ENCODE data around the gene ALPL.

The ALPL gene

GRCh38 chr1:21618561-21619374 lies 109.5 kb downstream of the ALPL start:
- DNase-seq (ENCODE audit: low read depth in 2 of 2), result no peak

GRCh38 chr1:21619375-21619947 lies 110.2 kb downstream of the ALPL start:
- DNase-seq (ENCODE audit: low read depth in 2 of 2), result no peak

- no peak for DNase-seq (ENCODE audit: low read depth in 2 of 2)
Measured at GRCh38 chr1:21620011-21620410, 110.8 kb downstream of the ALPL start.

DNA sequence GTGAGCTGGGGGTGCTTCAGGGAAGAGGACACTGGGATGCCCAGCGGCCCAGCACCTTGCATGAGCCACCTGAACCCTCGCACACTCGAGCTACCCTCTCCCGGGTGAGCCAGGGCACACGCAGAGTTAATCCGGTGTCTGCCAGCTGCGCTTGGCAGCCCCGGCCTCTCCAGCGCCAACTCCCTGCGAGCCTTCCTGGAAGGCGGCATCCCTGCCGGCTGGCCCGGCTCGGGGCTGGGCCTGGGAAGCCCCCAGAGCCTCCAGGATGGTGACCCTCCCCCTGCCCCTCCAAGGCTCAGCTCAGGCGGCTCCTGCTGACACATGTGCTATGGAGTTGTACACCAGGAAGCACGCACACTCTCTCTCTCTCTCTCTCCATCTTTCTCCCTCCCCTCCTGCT lies 111.3 kb downstream of the ALPL start:
- no peak for DNase-seq (ENCODE audit: low read depth in 2 of 2)

DNA sequence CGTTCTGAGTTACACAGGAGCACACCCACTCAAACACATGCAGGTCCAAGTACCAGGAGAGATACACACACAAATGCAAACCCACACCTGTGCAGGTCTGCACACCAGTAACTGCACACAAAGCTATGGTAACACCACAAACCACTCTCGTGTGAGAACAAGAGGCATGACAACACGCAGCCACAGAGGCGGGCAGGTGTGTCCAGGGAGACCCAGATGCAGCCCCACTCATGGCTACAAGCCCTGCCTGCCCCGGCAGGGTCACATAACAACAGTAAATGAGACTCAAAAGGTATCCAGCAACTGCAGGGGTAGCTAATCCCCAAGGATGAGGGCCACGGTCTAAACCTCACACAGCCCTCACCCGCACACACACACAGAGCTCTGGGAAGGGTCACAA lies 111.8 kb downstream of the ALPL start:
- no peak for DNase-seq (ENCODE audit: low read depth in 2 of 2)

- no peak for DNase-seq (ENCODE audit: low read depth in 2 of 2)
Measured at GRCh38 chr1:21621761-21622436, 112.7 kb downstream of the ALPL start.

- peak in 1 of 2 donors; percentile 8 for DNase-seq (ENCODE audit: low read depth in 2 of 2)
Measured at GRCh38 chr1:21622466-21623315, 113.5 kb downstream of the ALPL start.

DNA sequence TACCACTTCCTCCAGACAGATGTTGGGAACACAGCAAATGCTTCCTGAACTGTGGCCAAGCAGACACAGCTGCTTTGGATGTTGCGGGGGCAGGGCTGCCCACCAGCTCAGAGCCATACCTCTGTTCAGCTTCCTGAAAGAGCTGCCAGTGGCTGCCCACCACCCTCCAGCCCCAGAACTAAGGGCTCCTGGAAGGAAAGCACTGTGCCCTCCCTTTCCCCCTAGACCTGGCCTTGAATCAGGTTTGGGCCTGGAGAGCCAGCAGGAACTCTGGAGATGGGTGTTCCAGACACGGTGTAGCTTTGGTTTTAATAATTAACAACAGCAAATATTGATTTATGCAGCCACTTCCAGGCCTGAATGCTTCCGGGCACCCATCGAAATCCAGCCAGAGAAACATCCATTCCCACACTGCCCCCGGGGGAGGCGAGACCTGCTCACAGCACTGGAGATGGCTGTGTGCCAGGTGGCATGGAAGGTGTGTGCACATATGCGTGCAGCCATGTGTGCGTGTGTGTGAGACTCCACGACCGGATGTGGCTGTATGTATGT lies 114.3 kb downstream of the ALPL start:
- DNase-seq (ENCODE audit: low read depth in 2 of 2), result no peak

GRCh38 chr1:21624571-21625389 lies 115.6 kb downstream of the ALPL start:
- DNase-seq (ENCODE audit: low read depth in 2 of 2), result no peak

DNA sequence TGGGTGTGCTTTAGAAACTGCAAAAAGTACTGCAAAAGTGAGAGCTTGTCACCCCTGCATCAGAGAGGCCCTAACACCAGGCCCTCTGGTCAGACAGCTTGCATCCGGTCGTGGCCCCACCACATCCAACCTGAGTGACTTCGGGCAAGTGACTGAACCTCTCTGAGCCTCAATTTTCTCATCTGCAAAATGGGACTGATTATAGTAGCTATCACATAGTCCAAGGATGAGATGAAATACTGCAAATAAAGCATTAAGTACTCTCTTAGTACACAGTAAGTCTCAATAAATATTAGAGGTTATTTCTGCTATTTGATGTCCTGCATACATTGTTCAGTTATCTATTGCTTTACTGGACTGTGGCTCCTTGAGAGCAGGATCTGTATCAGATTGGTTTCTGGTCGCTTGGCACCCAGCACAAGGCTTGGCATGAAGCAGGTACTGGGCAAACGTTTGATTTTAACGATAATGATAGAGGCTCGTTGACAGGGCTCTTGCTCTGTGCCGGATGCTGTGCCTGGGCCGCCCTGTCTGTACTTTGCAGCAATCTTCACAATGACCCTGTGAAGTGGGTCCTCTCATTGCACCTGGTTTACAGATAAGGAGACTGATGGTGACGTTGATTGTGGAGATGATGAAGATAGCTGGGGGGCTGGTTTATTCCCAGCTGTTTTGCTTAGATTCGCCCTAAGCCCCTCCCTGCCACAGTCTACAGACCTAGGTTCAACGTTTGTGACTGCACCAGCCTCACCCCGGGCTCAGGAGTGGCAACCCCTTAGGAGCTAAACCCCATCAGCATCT lies 116.4 kb downstream of the ALPL start:
- no peak for DNase-seq (ENCODE audit: low read depth in 2 of 2)

DNA sequence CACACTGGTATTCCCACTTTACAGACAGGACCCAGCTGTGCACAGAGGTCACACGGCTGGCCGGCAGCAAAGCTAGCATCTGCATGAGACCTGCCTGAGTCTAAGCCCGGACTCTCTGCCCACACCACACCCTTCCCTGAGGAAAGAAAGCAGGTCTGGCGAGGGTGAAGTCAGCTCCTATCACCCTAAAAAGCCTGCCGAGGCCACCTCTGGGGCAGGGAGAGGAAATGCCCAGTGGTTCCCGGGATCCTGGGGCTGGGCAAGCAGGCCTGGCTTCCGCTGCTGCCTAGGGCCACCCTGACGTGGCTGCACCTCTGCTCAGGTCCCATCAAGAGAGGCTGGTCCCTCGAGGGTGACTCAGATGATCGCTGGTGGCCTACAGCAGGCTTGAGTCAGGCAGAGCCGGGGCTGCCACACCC lies 117.7 kb downstream of the ALPL start:
- no peak for DNase-seq (ENCODE audit: low read depth in 2 of 2)
